Liver (tissue), 9 donors: ENCODE results near the gene SLC1A2. TPM values are rescaled to one million over a fixed set of nuclear protein-coding genes. Genes with fewer than 3 reads are reported as not detected.

Source experiments
- DNase-seq: peaks from one replicate; pipeline ENCODE4 v3.0.0-alpha.2; 2017; ENCODE audit warnings: low spot score
- H3K27ac ChIP-seq, 2 donors: one replicate each; pipeline ENCODE4 v1.7.0; 2013; ENCODE audit warnings: inconsistent platforms in 2 of 2, low read length in 2 of 2, control low read depth in 1 of 2, low read depth in 1 of 2, mild to moderate bottlenecking in 1 of 2
- H3K27me3 ChIP-seq, 4 donors: one replicate each; pipeline versions ENCODE4 v1.6.1 to v1.7.0; 2013; ENCODE audit warnings: low read length in 3 of 4, inconsistent platforms in 1 of 4, mild to moderate bottlenecking in 1 of 4, moderate library complexity in 1 of 4; ENCODE audit not compliant: control insufficient read depth in 4 of 4, insufficient read depth in 4 of 4
- H3K36me3 ChIP-seq, 4 donors: one replicate each; pipeline versions ENCODE4 v1.6.1 to v1.7.0; 2013; ENCODE audit warnings: low read length in 3 of 4, mild to moderate bottlenecking in 3 of 4, low read depth in 1 of 4, moderate library complexity in 1 of 4; ENCODE audit not compliant: control insufficient read depth in 4 of 4, insufficient read depth in 3 of 4
- H3K4me1 ChIP-seq, 4 donors: one replicate each; pipeline versions ENCODE4 v1.6.1 to v1.7.0; 2013; ENCODE audit warnings: low read length in 3 of 4, mild to moderate bottlenecking in 3 of 4, moderate library complexity in 1 of 4; ENCODE audit not compliant: control insufficient read depth in 4 of 4, insufficient read depth in 4 of 4
- H3K4me3 ChIP-seq, 3 donors: one replicate each; pipeline versions ENCODE4 v1.6.1 to v1.7.0; 2013; ENCODE audit warnings: low read length in 3 of 3, control low read depth in 1 of 3, low read depth in 1 of 3, mild to moderate bottlenecking in 1 of 3
- H3K9ac ChIP-seq, 2 donors: one replicate each; pipeline ENCODE4 v1.7.0; 2013; ENCODE audit warnings: low read length in 2 of 2, mild to moderate bottlenecking in 2 of 2, moderate library complexity in 2 of 2, control low read depth in 1 of 2, low read depth in 1 of 2
- H3K9me3 ChIP-seq, 4 donors: one replicate each; pipeline versions ENCODE4 v1.6.1 to v1.7.0; 2013; ENCODE audit warnings: low read length in 3 of 4; ENCODE audit not compliant: control insufficient read depth in 4 of 4
- EGR1 ChIP-seq, 2 donors: IDR thresholded peaks; 2 replicates each; pipeline ENCODE4 v1.6.1; 2016 to 2018; ENCODE audit warnings: antibody characterized with exemption in 2 of 2, low read depth in 2 of 2
- FOXA2 ChIP-seq: IDR thresholded peaks from 2 replicates; pipeline ENCODE4 v1.6.1; 2016; ENCODE audit warnings: antibody characterized with exemption
- GABPA ChIP-seq, 2 donors: IDR thresholded peaks in 1 of 2; conservative IDR thresholded peaks in 1 of 2; 2 replicates each; pipeline ENCODE4 v1.6.1; 2016; ENCODE audit warnings: antibody characterized with exemption in 2 of 2, mild to moderate bottlenecking in 1 of 2, moderate library complexity in 1 of 2
- HNF4A ChIP-seq, 2 donors: conservative IDR thresholded peaks; 2 replicates each; pipeline ENCODE4 v1.6.1; 2016; ENCODE audit warnings: antibody characterized with exemption in 2 of 2, mild to moderate bottlenecking in 2 of 2
- HNF4G ChIP-seq: IDR thresholded peaks from 2 replicates; pipeline ENCODE4 v1.6.1; 2016; ENCODE audit warnings: antibody characterized with exemption
- JUND ChIP-seq, 2 donors: IDR thresholded peaks; 2 replicates each; pipeline ENCODE4 v1.6.1; 2016; ENCODE audit warnings: antibody characterized with exemption in 2 of 2
- NR2F2 ChIP-seq: IDR thresholded peaks from 2 replicates; pipeline ENCODE4 v1.6.1; 2016; ENCODE audit warnings: antibody characterized with exemption
- TAF1 ChIP-seq: conservative IDR thresholded peaks from 2 replicates; pipeline ENCODE4 v1.6.1; 2016; ENCODE audit warnings: antibody characterized with exemption, mild to moderate bottlenecking
- YY1 ChIP-seq: IDR thresholded peaks from 2 replicates; pipeline ENCODE4 v1.6.1; 2016; ENCODE audit warnings: antibody characterized with exemption, mild to moderate bottlenecking
- WGBS: extraction: QIAGEN DNeasy Blood & Tissue Kit; methylation state at CpG from one replicate; pipeline ENCODE4 v1.1.7; 2013; 5-methylcytosine and 5-hydroxymethylcytosine counted together
- polyA plus RNA-seq, 2 donors: library from polyadenylated mRNA; stranded (reverse) in 1 of 2; unstranded in 1 of 2; fragments of 200-250 nt in 1 of 2; fragments of >200 nt in 1 of 2; fragmentation: Nextera tagmentation in 1 of 2; extraction: Ambion mirVana in 1 of 2; gene quantifications; one replicate each; pipeline versions ENCODE4 v1.2.1 to v1.2.3, GENCODE V29; 2013 to 2015
- total RNA-seq, 2 donors: library from RNA; depleted of rRNA; stranded (reverse); fragments of >200 nt; gene quantifications; one replicate each; pipeline ENCODE4 v1.2.3, GENCODE V29; 2014
- TF ChIP-seq, protein P1 (sequence below): IDR thresholded peaks from 2 replicates; pipeline ENCODE4 v1.6.1; 2016; ENCODE audit warnings: antibody characterized with exemption, mild to moderate bottlenecking
- TF ChIP-seq, protein P2 (sequence below): IDR thresholded peaks from 2 replicates; pipeline ENCODE4 v1.6.1; 2016; ENCODE audit warnings: antibody characterized with exemption
- TF ChIP-seq, protein P3 (sequence below): IDR thresholded peaks from 2 replicates; pipeline ENCODE4 v1.6.1; 2016; ENCODE audit warnings: antibody characterized with exemption
- TF ChIP-seq, protein P4 (sequence below): IDR thresholded peaks from 2 replicates; pipeline ENCODE4 v1.6.1; 2016; ENCODE audit warnings: antibody characterized with exemption
- donor health status: healthy.
- donor health status: healthy.
- donor health status: healthy.
- donor health status: healthy.
- donor health status: healthy.

SLC1A2 gene
- total and polyA plus RNA-seq, 4 donors, result 6.4 to 19.5 (median 13.5) TPM

DNA sequence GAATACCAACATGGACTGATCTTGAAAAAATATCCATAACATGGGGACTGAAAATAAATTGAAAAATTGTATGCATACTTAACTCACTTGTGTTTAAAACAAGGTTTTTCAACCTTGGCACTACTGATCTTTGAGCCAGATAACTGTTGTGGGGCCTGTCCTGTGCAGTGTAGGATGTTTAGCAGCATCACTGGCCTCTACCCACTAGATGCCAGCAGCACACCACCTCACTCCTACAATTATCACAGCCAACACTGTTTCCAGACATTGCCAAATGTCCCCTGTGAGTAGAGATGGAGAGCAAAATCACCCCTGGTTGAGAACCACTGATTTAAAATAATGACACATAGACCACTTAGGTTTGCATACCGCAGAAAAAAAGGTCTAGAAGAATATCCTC, 45.0 kb upstream of the SLC1A2 start (continued):
- TF ChIP-seq, protein P1, sequence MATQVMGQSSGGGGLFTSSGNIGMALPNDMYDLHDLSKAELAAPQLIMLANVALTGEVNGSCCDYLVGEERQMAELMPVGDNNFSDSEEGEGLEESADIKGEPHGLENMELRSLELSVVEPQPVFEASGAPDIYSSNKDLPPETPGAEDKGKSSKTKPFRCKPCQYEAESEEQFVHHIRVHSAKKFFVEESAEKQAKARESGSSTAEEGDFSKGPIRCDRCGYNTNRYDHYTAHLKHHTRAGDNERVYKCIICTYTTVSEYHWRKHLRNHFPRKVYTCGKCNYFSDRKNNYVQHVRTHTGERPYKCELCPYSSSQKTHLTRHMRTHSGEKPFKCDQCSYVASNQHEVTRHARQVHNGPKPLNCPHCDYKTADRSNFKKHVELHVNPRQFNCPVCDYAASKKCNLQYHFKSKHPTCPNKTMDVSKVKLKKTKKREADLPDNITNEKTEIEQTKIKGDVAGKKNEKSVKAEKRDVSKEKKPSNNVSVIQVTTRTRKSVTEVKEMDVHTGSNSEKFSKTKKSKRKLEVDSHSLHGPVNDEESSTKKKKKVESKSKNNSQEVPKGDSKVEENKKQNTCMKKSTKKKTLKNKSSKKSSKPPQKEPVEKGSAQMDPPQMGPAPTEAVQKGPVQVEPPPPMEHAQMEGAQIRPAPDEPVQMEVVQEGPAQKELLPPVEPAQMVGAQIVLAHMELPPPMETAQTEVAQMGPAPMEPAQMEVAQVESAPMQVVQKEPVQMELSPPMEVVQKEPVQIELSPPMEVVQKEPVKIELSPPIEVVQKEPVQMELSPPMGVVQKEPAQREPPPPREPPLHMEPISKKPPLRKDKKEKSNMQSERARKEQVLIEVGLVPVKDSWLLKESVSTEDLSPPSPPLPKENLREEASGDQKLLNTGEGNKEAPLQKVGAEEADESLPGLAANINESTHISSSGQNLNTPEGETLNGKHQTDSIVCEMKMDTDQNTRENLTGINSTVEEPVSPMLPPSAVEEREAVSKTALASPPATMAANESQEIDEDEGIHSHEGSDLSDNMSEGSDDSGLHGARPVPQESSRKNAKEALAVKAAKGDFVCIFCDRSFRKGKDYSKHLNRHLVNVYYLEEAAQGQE, result no peak
- TF ChIP-seq HNF4A (conservative IDR thresholded peaks at IDR 0.05), result no peak

DNA sequence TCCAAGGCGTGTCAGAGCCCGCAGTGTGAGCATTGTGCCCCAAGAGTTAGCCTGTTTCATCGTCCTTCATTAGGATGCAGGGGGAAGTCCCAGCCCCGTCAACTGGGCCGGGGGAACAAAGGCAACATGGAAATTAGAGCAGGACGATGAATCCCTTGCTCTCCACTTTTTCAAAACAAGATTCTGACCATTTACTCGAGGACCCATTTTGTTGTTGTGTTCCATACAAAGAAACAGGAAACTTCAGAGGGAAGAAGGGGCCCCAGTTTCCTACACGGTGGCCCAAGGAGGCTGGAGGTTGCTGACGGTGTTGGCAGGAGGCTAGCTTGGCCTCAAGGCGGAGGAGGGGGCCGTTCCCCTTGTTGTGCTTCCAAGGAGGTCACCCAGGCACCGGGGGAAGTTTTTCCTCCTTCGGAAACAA, 44.0 kb upstream of the SLC1A2 start:
- H3K9me3 ChIP-seq, result no peaks in the 10 kb centered on the region
- H3K27me3 ChIP-seq, result peaks cover 0 to 7% (median 0%) of the 10 kb centered on the region in 4 donors
- no peaks in the 10 kb centered on the region for H3K36me3 ChIP-seq
- 72% methylated on average over 13 of the region's 13 CpGs for WGBS
- no peak for DNase-seq
- no peak overlapping the region for H3K9ac ChIP-seq
- no peaks in the 10 kb centered on the region for H3K4me1 ChIP-seq
- no peak overlapping the region for H3K4me3 ChIP-seq
- H3K27ac ChIP-seq, result no peak overlapping the region
- TF ChIP-seq, protein P2, sequence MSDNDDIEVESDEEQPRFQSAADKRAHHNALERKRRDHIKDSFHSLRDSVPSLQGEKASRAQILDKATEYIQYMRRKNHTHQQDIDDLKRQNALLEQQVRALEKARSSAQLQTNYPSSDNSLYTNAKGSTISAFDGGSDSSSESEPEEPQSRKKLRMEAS, result no peak
- TF ChIP-seq FOXA2, result no peak
- no peak for TF ChIP-seq HNF4G
- no peak for TF ChIP-seq NR2F2
- TF ChIP-seq JUND (IDR thresholded peaks at IDR 0.05), result no peak
- TF ChIP-seq, protein P3, sequence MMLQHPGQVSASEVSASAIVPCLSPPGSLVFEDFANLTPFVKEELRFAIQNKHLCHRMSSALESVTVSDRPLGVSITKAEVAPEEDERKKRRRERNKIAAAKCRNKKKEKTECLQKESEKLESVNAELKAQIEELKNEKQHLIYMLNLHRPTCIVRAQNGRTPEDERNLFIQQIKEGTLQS, result no peak
- TF ChIP-seq YY1, result no peak
- TF ChIP-seq TAF1, result no peak
- TF ChIP-seq, protein P4, sequence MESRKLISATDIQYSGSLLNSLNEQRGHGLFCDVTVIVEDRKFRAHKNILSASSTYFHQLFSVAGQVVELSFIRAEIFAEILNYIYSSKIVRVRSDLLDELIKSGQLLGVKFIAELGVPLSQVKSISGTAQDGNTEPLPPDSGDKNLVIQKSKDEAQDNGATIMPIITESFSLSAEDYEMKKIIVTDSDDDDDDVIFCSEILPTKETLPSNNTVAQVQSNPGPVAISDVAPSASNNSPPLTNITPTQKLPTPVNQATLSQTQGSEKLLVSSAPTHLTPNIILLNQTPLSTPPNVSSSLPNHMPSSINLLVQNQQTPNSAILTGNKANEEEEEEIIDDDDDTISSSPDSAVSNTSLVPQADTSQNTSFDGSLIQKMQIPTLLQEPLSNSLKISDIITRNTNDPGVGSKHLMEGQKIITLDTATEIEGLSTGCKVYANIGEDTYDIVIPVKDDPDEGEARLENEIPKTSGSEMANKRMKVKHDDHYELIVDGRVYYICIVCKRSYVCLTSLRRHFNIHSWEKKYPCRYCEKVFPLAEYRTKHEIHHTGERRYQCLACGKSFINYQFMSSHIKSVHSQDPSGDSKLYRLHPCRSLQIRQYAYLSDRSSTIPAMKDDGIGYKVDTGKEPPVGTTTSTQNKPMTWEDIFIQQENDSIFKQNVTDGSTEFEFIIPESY, result no peak
- TF ChIP-seq GABPA (IDR thresholded peaks at IDR 0.05 in 1 of 2, conservative IDR thresholded peaks at IDR 0.05 in 1 of 2), result no peak

DNA sequence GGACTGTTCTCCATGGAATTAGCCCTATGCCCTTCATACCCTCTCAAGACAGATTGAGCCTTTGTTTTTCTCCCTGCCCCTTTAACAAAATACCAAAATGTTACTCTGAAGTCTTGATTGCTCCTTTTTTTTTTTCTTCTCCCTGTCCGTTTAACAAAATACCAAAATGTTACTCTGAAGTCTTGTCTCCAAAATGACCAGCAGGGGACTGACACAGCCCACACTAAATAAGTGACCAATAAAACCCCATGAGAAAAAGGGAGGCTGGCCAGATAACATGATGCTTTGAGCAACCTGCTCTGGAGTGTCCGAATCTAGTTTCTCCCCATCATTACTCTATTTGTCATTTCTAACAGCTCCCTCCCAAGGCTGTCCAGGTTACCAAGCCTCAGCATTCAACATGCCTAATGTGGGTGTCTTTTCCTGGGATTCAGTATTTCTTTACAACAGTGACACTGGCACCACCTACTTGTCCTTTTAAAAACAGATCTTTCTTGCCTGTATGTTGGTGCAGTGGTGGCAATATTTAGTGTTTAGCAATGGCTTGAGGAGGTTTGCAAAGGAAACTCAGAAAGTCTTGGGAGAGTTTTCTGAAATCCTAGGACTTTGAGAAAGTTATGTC, 42.7 kb upstream of the SLC1A2 start:
- no peak overlapping the region for H3K4me3 ChIP-seq
- no peak for DNase-seq
- no peak overlapping the region for H3K9ac ChIP-seq
- no peak for TF ChIP-seq TAF1
- no peak for TF ChIP-seq EGR1 (IDR thresholded peaks at IDR 0.05; ENCODE audit: low read depth in 2 of 2)
- no peak for TF ChIP-seq JUND (IDR thresholded peaks at IDR 0.05)
- no peak for TF ChIP-seq YY1
- TF ChIP-seq, protein P3, result no peak
- no peak for TF ChIP-seq HNF4G
- H3K27me3 ChIP-seq, result peaks cover 0 to 7% (median 0%) of the 10 kb centered on the region in 4 donors
- WGBS, result 65% methylated on average over 2 of the region's 2 CpGs
- no peak overlapping the region for H3K27ac ChIP-seq
- no peaks in the 10 kb centered on the region for H3K36me3 ChIP-seq
- no peaks in the 10 kb centered on the region for H3K4me1 ChIP-seq
- H3K9me3 ChIP-seq, result no peaks in the 10 kb centered on the region
